Measurements from ENCODE around the gene ST6GALNAC2. TPM values are rescaled to one million over a fixed set of nuclear protein-coding genes. Genes with fewer than 3 reads are reported as not detected.
A peak's percentile ranks its signal among the peaks of the same experiment; 100 is the strongest.
"Not testable (repeated sequence)": the region's sequence is repeated elsewhere in the genome, so short reads cannot be mapped to it uniquely, and the experiment has no call there.

ST6GALNAC2 gene
- total and polyA plus RNA-seq, 4 experiments from 2014 or later = 0.95 to 3.6 (median 2.9) TPM

GRCh38 chr17:76537578-76538280 lies 47.9 kb downstream of the ST6GALNAC2 start, which contains the start of gene CYGB:
CYGB (minus strand) TSS chr17:76537709; CDS start chr17:76537542, 167 bp downstream.
- POLR2A ChIA-PET (ENCODE audit: partially characterized antibody) = no interaction called here

GRCh38 chr17:76537288-76537577 lies 48.4 kb downstream of the ST6GALNAC2 start:
- Mint-ChIP-seq H3K4me1 (peaks cover 1 to 9% (median 3%) of the 10 kb centered on the region in 4 donors), H3K4me3 (no peak overlapping the region), H3K27ac (no peak overlapping the region), H3K9me3 (no peaks in the 10 kb centered on the region), H3K27me3 (peaks cover 27 to 28% of the 10 kb centered on the region in 2 donors), H3K36me3 (no peaks in the 10 kb centered on the region)
- ChIA-PET CTCF (ENCODE audit: partially characterized antibody) (interaction anchor here (0.6 to 1.6 kb wide), 2 partner anchors 13 to 35 kb away, joined by 3 to 4 read pairs; no protein-coding TSS in a partner anchor), POLR2A (ENCODE audit: partially characterized antibody) (interaction anchor here (1.3 kb wide), 1 partner anchor 9 kb away, joined by 5 read pairs; no protein-coding TSS in a partner anchor)
- intact Hi-C loops (cut with micrococcal nuclease) = no loop called here
- no peak overlapping the region for H3K4me3 ChIP-seq (ENCODE audit: low read length in 2 of 2)
- H3K27me3 ChIP-seq (ENCODE audit: insufficient read depth, low read length) = peaks cover 9% of the 10 kb centered on the region
- H3K9me3 ChIP-seq (ENCODE audit: control insufficient read depth in 1 of 2, low read length in 2 of 2) = no peaks in the 10 kb centered on the region
- no peak for DNase-seq
- no peak overlapping the region for H3K27ac ChIP-seq (ENCODE audit: low read depth, low read length)
- no peaks in the 10 kb centered on the region for H3K4me1 ChIP-seq (ENCODE audit: insufficient read depth, low read length)
- no peaks in the 10 kb centered on the region for H3K36me3 ChIP-seq (ENCODE audit: insufficient read depth, low read length)

More at GRCh38 chr17:76537578-76538280, 47.9 kb downstream of the ST6GALNAC2 start, which contains the start of gene CYGB:
- no peaks in the 10 kb centered on the region for H3K36me3 ChIP-seq (ENCODE audit: insufficient read depth, low read length)
- peaks cover 1 to 9% (median 3%) of the 10 kb centered on the region in 4 donors for H3K4me1 Mint-ChIP-seq
- no peaks in the 10 kb centered on the region for H3K9me3 ChIP-seq (ENCODE audit: control insufficient read depth in 1 of 2, low read length in 2 of 2)
- CTCF ChIA-PET (ENCODE audit: partially characterized antibody) = no interaction called here
- no peak within 1 kb of the TSS for H3K27ac Mint-ChIP-seq
- no peaks in the 10 kb centered on the region for H3K9me3 Mint-ChIP-seq
- peaks cover 28% of the 10 kb centered on the region in 2 donors for H3K27me3 Mint-ChIP-seq
- H3K27me3 ChIP-seq (ENCODE audit: insufficient read depth, low read length) = peaks cover 9% of the 10 kb centered on the region
- no peaks in the 10 kb centered on the region for H3K36me3 Mint-ChIP-seq
- H3K27ac ChIP-seq (ENCODE audit: low read depth, low read length) = no peak within 1 kb of the TSS
- H3K4me3 ChIP-seq (ENCODE audit: low read length in 2 of 2) = no peak within 1 kb of the TSS
- DNase-seq = peak in 2 of 5 donors; percentile 17 to 44
- no peaks in the 10 kb centered on the region for H3K4me1 ChIP-seq (ENCODE audit: insufficient read depth, low read length)
- intact Hi-C loops (cut with micrococcal nuclease) = no loop called here
- peak within 1 kb of the TSS in 3 of 8 donors; percentile 24 to 61 (median 56) for H3K4me3 Mint-ChIP-seq

GRCh38 chr17:76536511-76537287 lies 49.0 kb downstream of the ST6GALNAC2 start:
- intact Hi-C loops (cut with micrococcal nuclease) = no loop called here

GRCh38 chr17:76535788-76536510 lies 49.7 kb downstream of the ST6GALNAC2 start:
- intact Hi-C loops (cut with micrococcal nuclease) = no loop called here
- no peaks in the 10 kb centered on the region for H3K36me3 Mint-ChIP-seq
- H3K4me3 Mint-ChIP-seq = peak overlapping the region in 1 of 8 donors; percentile 39
- no peaks in the 10 kb centered on the region for H3K9me3 Mint-ChIP-seq
- H3K27ac Mint-ChIP-seq = peak overlapping the region in 1 of 7 donors; percentile 7
- Histone ChIP-seq H3K36me3 (ENCODE audit: insufficient read depth, low read length) (no peaks in the 10 kb centered on the region), H3K27ac (ENCODE audit: low read depth, low read length) (no peak overlapping the region), H3K4me3 (ENCODE audit: low read length in 2 of 2) (no peak overlapping the region), H3K27me3 (ENCODE audit: insufficient read depth, low read length) (peaks cover 9% of the 10 kb centered on the region), H3K4me1 (ENCODE audit: insufficient read depth, low read length) (no peaks in the 10 kb centered on the region), H3K9me3 (ENCODE audit: control insufficient read depth in 1 of 2, low read length in 2 of 2) (no peaks in the 10 kb centered on the region)
- H3K4me1 Mint-ChIP-seq = peaks cover 3 to 9% (median 4%) of the 10 kb centered on the region in 4 donors
- DNase-seq = peak in 1 of 5 donors; percentile 33
- ChIA-PET CTCF (ENCODE audit: partially characterized antibody) (interaction anchor here (1.1 to 1.6 kb wide), 3 partner anchors 11 to 145 kb away, joined by 3 to 4 read pairs (median 3); no protein-coding TSS in a partner anchor), POLR2A (ENCODE audit: partially characterized antibody) (interaction anchor here (0.5 to 1.3 kb wide), 4 partner anchors 8 to 135 kb away, joined by 3 to 5 read pairs (median 4); no protein-coding TSS in a partner anchor)
- peaks cover 19 to 24% of the 10 kb centered on the region in 2 donors for H3K27me3 Mint-ChIP-seq

More at GRCh38 chr17:76536511-76537287, 49.0 kb downstream of the ST6GALNAC2 start:
- Histone ChIP-seq H3K9me3 (ENCODE audit: control insufficient read depth in 1 of 2, low read length in 2 of 2) (no peaks in the 10 kb centered on the region), H3K36me3 (ENCODE audit: insufficient read depth, low read length) (no peaks in the 10 kb centered on the region), H3K4me3 (ENCODE audit: low read length in 2 of 2) (no peak overlapping the region), H3K4me1 (ENCODE audit: insufficient read depth, low read length) (no peaks in the 10 kb centered on the region), H3K27me3 (ENCODE audit: insufficient read depth, low read length) (peaks cover 9% of the 10 kb centered on the region), H3K27ac (ENCODE audit: low read depth, low read length) (no peak overlapping the region)
- no peak overlapping the region for H3K27ac Mint-ChIP-seq
- DNase-seq = peak in 1 of 5 donors; percentile 31
- peaks cover 3 to 9% (median 4%) of the 10 kb centered on the region in 4 donors for H3K4me1 Mint-ChIP-seq
- H3K36me3 Mint-ChIP-seq = no peaks in the 10 kb centered on the region
- H3K4me3 Mint-ChIP-seq = peak overlapping the region in 4 of 8 donors; percentile 23 to 61 (median 32)
- ChIA-PET POLR2A (ENCODE audit: partially characterized antibody) (interaction anchor here (0.5 to 1.3 kb wide), 4 partner anchors 9 to 135 kb away, joined by 3 to 5 read pairs (median 4); no protein-coding TSS in a partner anchor), CTCF (ENCODE audit: partially characterized antibody) (interaction anchor here (0.6 to 1.6 kb wide), 4 partner anchors 10 to 145 kb away, joined by 3 to 4 read pairs (median 3); no protein-coding TSS in a partner anchor)
- H3K9me3 Mint-ChIP-seq = no peaks in the 10 kb centered on the region
- H3K27me3 Mint-ChIP-seq = peaks cover 22 to 25% of the 10 kb centered on the region in 2 donors

- Histone ChIP-seq H3K4me1 (ENCODE audit: insufficient read depth, low read length) (no peaks in the 10 kb centered on the region), H3K27ac (ENCODE audit: low read depth, low read length) (no peak overlapping the region), H3K4me3 (ENCODE audit: low read length in 2 of 2) (no peak overlapping the region), H3K36me3 (ENCODE audit: insufficient read depth, low read length) (no peaks in the 10 kb centered on the region), H3K9me3 (ENCODE audit: control insufficient read depth in 1 of 2, low read length in 2 of 2) (no peaks in the 10 kb centered on the region), H3K27me3 (ENCODE audit: insufficient read depth, low read length) (peaks cover 9% of the 10 kb centered on the region)
- DNase-seq = peak in 1 of 5 donors; percentile 21
- Mint-ChIP-seq H3K4me1 (peaks cover 2 to 9% (median 6%) of the 10 kb centered on the region in 4 donors), H3K4me3 (peak overlapping the region in 1 of 8 donors; percentile 40), H3K27ac (peak overlapping the region in 1 of 7 donors; percentile 36), H3K36me3 (no peaks in the 10 kb centered on the region), H3K9me3 (no peaks in the 10 kb centered on the region), H3K27me3 (peaks cover 16 to 22% of the 10 kb centered on the region in 2 donors)
- ChIA-PET POLR2A (ENCODE audit: partially characterized antibody) (no interaction called here), CTCF (ENCODE audit: partially characterized antibody) (interaction anchor here (1.1 kb wide), 1 partner anchor 146 kb away, joined by 3 read pairs; no protein-coding TSS in a partner anchor)
- intact Hi-C loops (cut with micrococcal nuclease) = no loop called here
Measured at GRCh38 chr17:76534831-76535732, 50.6 kb downstream of the ST6GALNAC2 start.

GRCh38 chr17:76533640-76534359 lies 51.9 kb downstream of the ST6GALNAC2 start:
- H3K27me3 Mint-ChIP-seq = peaks cover 8 to 14% of the 10 kb centered on the region in 2 donors
- H3K36me3 ChIP-seq (ENCODE audit: insufficient read depth, low read length); intact Hi-C loops (cut with micrococcal nuclease); H3K4me3 Mint-ChIP-seq; H3K4me1 ChIP-seq (ENCODE audit: insufficient read depth, low read length); H3K36me3 Mint-ChIP-seq; H3K9me3 Mint-ChIP-seq; H3K27me3 ChIP-seq (ENCODE audit: insufficient read depth, low read length); H3K27ac Mint-ChIP-seq; DNase-seq; H3K9me3 ChIP-seq (ENCODE audit: control insufficient read depth in 1 of 2, low read length in 2 of 2); H3K4me3 ChIP-seq (ENCODE audit: low read length in 2 of 2); H3K4me1 Mint-ChIP-seq; H3K27ac ChIP-seq (ENCODE audit: low read depth, low read length); POLR2A ChIA-PET (ENCODE audit: partially characterized antibody): not testable (repeated sequence)
- CTCF ChIA-PET (ENCODE audit: partially characterized antibody) = interaction anchor here (0.7 to 1.4 kb wide), 4 partner anchors 10 to 1605 kb away, joined by 3 to 5 read pairs (median 4); no protein-coding TSS in a partner anchor
